CD4-positive, alpha-beta T cell (primary cell): ENCODE measurements around the gene ADAT3. TPM values are rescaled to one million over a fixed set of nuclear protein-coding genes. Genes with fewer than 3 reads are reported as not detected.

ENCODE experiments used
- ATAC-seq: fragments of 200-7000 bp; cut with Tn5 transposase; one replicate; pipeline ENCODE4 v1.10.0; 2022; ENCODE audit warnings: mild to moderate bottlenecking; ENCODE audit not compliant: poor library complexity
- CTCF ChIA-PET: fragments of 350-600 bp; sonication (Branson Sonifier 250); formaldehyde crosslinking; loops from one replicate; lab custom pipeline; 2021; ENCODE audit warnings: antibody characterized with exemption, inconsistent platforms; lab: Charles Lee
- POLR2A ChIA-PET: fragments of 350-600 bp; sonication (Branson Sonifier 250); formaldehyde crosslinking; loops from one replicate; lab custom pipeline; 2021; ENCODE audit warnings: antibody characterized with exemption, inconsistent platforms; lab: Charles Lee
- DNase-seq, 14 experiments: peaks; one replicate each; pipeline ENCODE4 v3.0.0-alpha.2; 2013 to 2020; ENCODE audit warnings: mixed read lengths in 2 of 14
- H3K27ac ChIP-seq, 2 donors: one replicate each; pipeline versions ENCODE4 v1.5.1 to v1.7.0; 2013; ENCODE audit warnings: low read length in 2 of 2, low read depth in 1 of 2, mild to moderate bottlenecking in 1 of 2
- H3K27me3 ChIP-seq, 2 experiments: 1 replicate in 1 of 2; 2 replicates in 1 of 2; pipeline versions ENCODE4 v1.6.1 to v1.7.0; 2013; ENCODE audit warnings: low read length in 2 of 2, control low read depth in 1 of 2, mild to moderate bottlenecking in 1 of 2, moderate library complexity in 1 of 2; ENCODE audit not compliant: insufficient read depth in 2 of 2, control insufficient read depth in 1 of 2
- H3K36me3 ChIP-seq: one replicate; pipeline ENCODE4 v1.6.1; 2013; ENCODE audit warnings: low read length, control low read depth; ENCODE audit not compliant: insufficient read depth
- H3K4me1 ChIP-seq: one replicate; pipeline ENCODE4 v1.6.1; 2013; ENCODE audit warnings: low read length, control low read depth; ENCODE audit not compliant: insufficient read depth
- H3K4me3 ChIP-seq: one replicate; pipeline ENCODE4 v1.5.1; 2013; ENCODE audit warnings: mild to moderate bottlenecking, low read length, moderate library complexity
- H3K9me3 ChIP-seq, 2 experiments: 1 replicate in 1 of 2; 2 replicates in 1 of 2; pipeline versions ENCODE4 v1.6.1 to v1.7.0; 2013; ENCODE audit warnings: low read length in 2 of 2, mild to moderate bottlenecking in 2 of 2, control low read depth in 1 of 2, moderate library complexity in 1 of 2; ENCODE audit not compliant: control insufficient read depth in 1 of 2, insufficient read depth in 1 of 2
- H3K27ac Mint-ChIP-seq: one replicate; pipeline ENCODE4 v1.8.0; 2020; ENCODE audit warnings: mixed read lengths
- H3K27me3 Mint-ChIP-seq: one replicate; pipeline ENCODE4 v1.8.0; 2021; ENCODE audit warnings: mixed read lengths
- H3K36me3 Mint-ChIP-seq: one replicate; pipeline ENCODE4 v1.8.0; 2021; ENCODE audit warnings: low read depth, mixed read lengths
- H3K4me1 Mint-ChIP-seq: one replicate; pipeline ENCODE4 v1.8.0; 2021; ENCODE audit warnings: low read depth, mixed read lengths
- H3K4me3 Mint-ChIP-seq: one replicate; pipeline ENCODE4 v1.8.0; 2020; ENCODE audit warnings: mild to moderate bottlenecking, mixed read lengths
- H3K9me3 Mint-ChIP-seq: one replicate; pipeline ENCODE4 v1.8.0; 2020; ENCODE audit warnings: mixed read lengths
- CTCF ChIP-seq: fragments of 200-600 bp; IDR thresholded peaks from one replicate; pipeline ENCODE4 v1.8.0; 2022; ENCODE audit warnings: antibody characterized with exemption, mild to moderate bottlenecking
- intact Hi-C, 2 experiments: fragments of 100-400 bp; cut with DNase I in 1 of 2; cut with micrococcal nuclease in 1 of 2; formaldehyde crosslinking; loops; one replicate each; pipeline versions ENCODE4 v1.15.1 to v1.9.0; 2023 to 2025; cut with DNase I, micrococcal nuclease
- total RNA-seq, 174 experiments: library from RNA in 2 of 174; stranded (reverse) in 2 of 174; gene quantifications; one replicate each; pipeline ENCODE4 v1.2.3 and lab custom pipeline; 2021 to 2026

ADAT3 gene
- total RNA-seq, 2 experiments from 2014 or later, result 7.9 to 8.2 TPM

- no peak overlapping the region for H3K4me3 ChIP-seq
- Mint-ChIP-seq H3K27ac (peak overlapping the region; percentile 27), H3K27me3 (no peaks in the 10 kb centered on the region), H3K36me3 (peaks cover 38% of the 10 kb centered on the region), H3K9me3 (no peaks in the 10 kb centered on the region), H3K4me3 (peak overlapping the region; percentile 51), H3K4me1 (peaks cover 26% of the 10 kb centered on the region)
- no peak for TF ChIP-seq CTCF
- peaks cover 38% of the 10 kb centered on the region for H3K4me1 ChIP-seq
- DNase-seq, result no peak
- H3K36me3 ChIP-seq, result peaks cover 28% of the 10 kb centered on the region
- H3K27me3 ChIP-seq, result no peaks in the 10 kb centered on the region
- no peak for ATAC-seq
- no peak overlapping the region for H3K27ac ChIP-seq
- intact Hi-C loops, result no loop called here
- ChIA-PET CTCF (interaction anchor here (0.6 kb wide), 1 partner anchor 30 kb away, joined by 3 read pairs; no protein-coding TSS in a partner anchor), POLR2A (no interaction called here)
- H3K9me3 ChIP-seq, result no peaks in the 10 kb centered on the region
These were observed 32.2 kb upstream of the ADAT3 start for GRCh38 chr19:1872807-1873523.

- peak overlapping the region; percentile 91 for H3K27ac Mint-ChIP-seq
- H3K4me1 Mint-ChIP-seq, result peaks cover 23% of the 10 kb centered on the region
- ChIA-PET CTCF (interaction anchor here (0.8 to 2.7 kb wide), 4 partner anchors 9 to 57 kb away, joined by 3 to 23 read pairs (median 3); partner anchors contain the start of genes ADAT3 and SCAMP4), POLR2A (interaction anchor here (3.4 kb wide), 1 partner anchor 8 kb away, joined by 41 read pairs; no protein-coding TSS in a partner anchor)
- peaks cover 38% of the 10 kb centered on the region for H3K4me1 ChIP-seq
- ATAC-seq (no peak), DNase-seq (peak in 1 of 14 experiments; percentile 36)
- H3K36me3 Mint-ChIP-seq, result peaks cover 34% of the 10 kb centered on the region
- peak overlapping the region; percentile 91 for H3K4me3 Mint-ChIP-seq
- no peaks in the 10 kb centered on the region for H3K27me3 ChIP-seq
- H3K36me3 ChIP-seq, result peaks cover 28% of the 10 kb centered on the region
- H3K4me3 ChIP-seq, result peak overlapping the region; percentile 98
- H3K27me3 Mint-ChIP-seq, result no peaks in the 10 kb centered on the region
- no peak for TF ChIP-seq CTCF
- no peaks in the 10 kb centered on the region for H3K9me3 Mint-ChIP-seq
- intact Hi-C loops, result loop anchor here in 1 of 2 experiments (1.0 to 2.0 kb wide), 2 partner anchors 9 to 31 kb away; partner anchors contain the start of genes ADAT3 and SCAMP4
- H3K27ac ChIP-seq, result peak overlapping the region; percentile 2 to 93
- no peaks in the 10 kb centered on the region for H3K9me3 ChIP-seq
These were observed 31.4 kb upstream of the ADAT3 start for GRCh38 chr19:1873524-1874473.
